Stomach smooth muscle (tissue), 2 donors: ENCODE data around the gene TAGLN3.

Experiments
- H3K27ac ChIP-seq: one replicate; pipeline ENCODE4 v1.7.0; 2013; ENCODE audit warnings: mild to moderate bottlenecking, low read length, inconsistent platforms
- H3K27me3 ChIP-seq, 2 donors: one replicate each; pipeline ENCODE4 v1.7.0; 2013; ENCODE audit warnings: low read length in 2 of 2; ENCODE audit not compliant: insufficient read depth in 2 of 2, control insufficient read depth in 1 of 2
- H3K36me3 ChIP-seq, 2 donors: one replicate each; pipeline ENCODE4 v1.7.0; 2013; ENCODE audit warnings: low read length in 2 of 2; ENCODE audit not compliant: control insufficient read depth in 2 of 2, insufficient read depth in 2 of 2
- H3K4me1 ChIP-seq: one replicate; pipeline ENCODE4 v1.7.0; 2013; ENCODE audit warnings: low read length; ENCODE audit not compliant: control insufficient read depth, insufficient read depth
- H3K4me3 ChIP-seq, 2 donors: one replicate each; pipeline ENCODE4 v1.7.0; 2013; ENCODE audit warnings: low read length in 2 of 2
- H3K9ac ChIP-seq, 2 donors: one replicate each; pipeline ENCODE4 v1.7.0; 2013; ENCODE audit warnings: low read length in 2 of 2, mild to moderate bottlenecking in 1 of 2
- H3K9me3 ChIP-seq, 2 donors: one replicate each; pipeline ENCODE4 v1.7.0; 2013; ENCODE audit warnings: low read length in 2 of 2; ENCODE audit not compliant: control insufficient read depth in 2 of 2
- donor health status: healthy.
- donor health status: Pancreatic carcinoma.

TAGLN3 gene

GRCh38 chr3:111998636-111999483 is at the start of gene TAGLN3:
Gene TAGLN3 (plus strand): TSS chr3:111998922. CDS start chr3:111999423, 501 bp downstream.
- Histone ChIP-seq H3K27me3 (peaks cover 14 to 16% of the 10 kb centered on the region in 2 donors), H3K4me3 (peak within 1 kb of the TSS; percentile 76 to 78), H3K9ac (peak within 1 kb of the TSS in 1 of 2 donors; percentile 25), H3K9me3 (no peaks in the 10 kb centered on the region), H3K4me1 (peaks cover 10% of the 10 kb centered on the region), H3K27ac (no peak within 1 kb of the TSS), H3K36me3 (no peaks in the 10 kb centered on the region)

DNA sequence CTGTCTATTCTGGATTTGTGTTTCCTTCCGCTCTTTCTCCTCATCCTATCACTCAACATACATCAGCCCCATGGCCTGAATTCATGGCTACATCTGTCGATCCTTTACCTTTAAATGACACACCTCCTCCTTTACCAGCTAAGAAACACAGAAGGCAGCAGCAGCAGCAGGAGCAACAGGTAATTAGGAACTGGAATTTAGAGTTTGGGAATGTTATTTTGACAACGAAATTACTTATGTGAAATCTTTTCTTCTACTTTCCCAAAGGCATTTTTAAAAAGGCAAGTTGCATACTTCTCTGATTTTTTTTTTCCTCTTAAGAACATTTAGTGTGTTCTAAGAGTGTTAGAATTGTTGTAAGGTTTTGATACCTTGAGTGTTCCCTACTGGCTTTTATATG is 49.0 kb upstream of the TAGLN3 start:
- Histone ChIP-seq H3K4me3 (no peak overlapping the region), H3K27ac (no peak overlapping the region), H3K27me3 (no peaks in the 10 kb centered on the region), H3K9ac (no peak overlapping the region), H3K36me3 (peaks cover 25 to 41% of the 10 kb centered on the region in 2 donors), H3K4me1 (no peaks in the 10 kb centered on the region), H3K9me3 (no peaks in the 10 kb centered on the region)

- H3K27ac ChIP-seq: no peak overlapping the region
- H3K9me3 ChIP-seq: no peaks in the 10 kb centered on the region
- no peaks in the 10 kb centered on the region for H3K4me1 ChIP-seq
- no peak overlapping the region for H3K4me3 ChIP-seq
- no peak overlapping the region for H3K9ac ChIP-seq
- H3K36me3 ChIP-seq: peaks cover 25 to 36% of the 10 kb centered on the region in 2 donors
- H3K27me3 ChIP-seq: no peaks in the 10 kb centered on the region
These were observed 47.7 kb upstream of the TAGLN3 start for GRCh38 chr3:111951032-111951431.

DNA sequence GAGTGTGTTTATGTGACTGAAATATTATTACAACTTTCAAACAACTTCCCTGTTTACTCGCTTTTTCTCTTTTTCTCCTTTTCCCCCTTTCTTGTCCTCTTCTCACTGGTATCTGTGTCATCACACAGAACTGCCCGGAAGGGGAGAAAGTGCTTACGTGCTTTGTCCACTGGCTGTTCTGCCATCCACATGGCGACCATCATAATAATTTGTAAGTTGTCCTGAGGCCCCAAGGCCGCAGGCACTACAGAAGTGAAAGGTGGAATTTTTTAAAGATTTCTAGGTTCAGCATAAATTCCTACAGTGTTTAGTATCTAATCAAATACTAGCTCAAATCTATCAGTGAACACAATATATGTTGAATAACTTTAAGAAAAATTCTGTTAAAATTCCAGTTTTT is 46.6 kb upstream of the TAGLN3 start:
- no peak overlapping the region for H3K4me3 ChIP-seq
- no peaks in the 10 kb centered on the region for H3K4me1 ChIP-seq
- H3K9ac ChIP-seq: no peak overlapping the region
- H3K27ac ChIP-seq: no peak overlapping the region
- no peaks in the 10 kb centered on the region for H3K27me3 ChIP-seq
- no peaks in the 10 kb centered on the region for H3K9me3 ChIP-seq
- peaks cover 27 to 36% of the 10 kb centered on the region in 2 donors for H3K36me3 ChIP-seq

DNA sequence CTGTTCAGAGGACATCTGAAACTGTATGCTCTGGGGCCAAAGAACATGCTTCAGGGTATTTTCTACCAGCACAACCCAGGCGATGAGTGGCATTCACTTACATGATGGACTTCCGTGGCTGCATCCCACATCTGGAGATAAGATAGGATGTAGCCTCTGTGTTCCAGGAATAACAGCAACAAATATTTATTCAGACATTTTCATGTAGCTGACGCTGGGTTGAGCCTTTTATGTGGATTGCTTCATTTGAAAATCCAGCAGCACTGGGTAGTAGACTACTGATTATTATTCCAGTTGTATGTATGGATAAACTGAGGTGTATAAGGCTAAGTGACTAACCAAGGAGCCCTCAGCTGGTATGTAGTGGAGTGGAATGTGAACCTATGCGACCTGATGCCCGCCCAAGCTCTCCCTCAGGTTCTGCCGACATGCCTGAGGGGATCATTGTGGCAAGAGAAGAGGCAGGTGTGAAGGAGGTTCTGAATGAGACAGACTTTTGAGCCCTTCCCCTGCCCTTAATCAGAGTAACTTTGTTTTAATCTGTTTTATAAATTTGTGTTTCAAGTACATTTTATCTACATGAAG is 45.8 kb upstream of the TAGLN3 start:
- H3K27me3 ChIP-seq: no peaks in the 10 kb centered on the region
- H3K9me3 ChIP-seq: no peaks in the 10 kb centered on the region
- no peak overlapping the region for H3K27ac ChIP-seq
- H3K4me1 ChIP-seq: no peaks in the 10 kb centered on the region
- no peak overlapping the region for H3K4me3 ChIP-seq
- no peak overlapping the region for H3K9ac ChIP-seq
- peaks cover 27 to 35% of the 10 kb centered on the region in 2 donors for H3K36me3 ChIP-seq

- H3K4me1 ChIP-seq: no peaks in the 10 kb centered on the region
- no peak overlapping the region for H3K4me3 ChIP-seq
- H3K27ac ChIP-seq: no peak overlapping the region
These were observed 44.3 kb upstream of the TAGLN3 start for GRCh38 chr3:111954228-111954990.

DNA sequence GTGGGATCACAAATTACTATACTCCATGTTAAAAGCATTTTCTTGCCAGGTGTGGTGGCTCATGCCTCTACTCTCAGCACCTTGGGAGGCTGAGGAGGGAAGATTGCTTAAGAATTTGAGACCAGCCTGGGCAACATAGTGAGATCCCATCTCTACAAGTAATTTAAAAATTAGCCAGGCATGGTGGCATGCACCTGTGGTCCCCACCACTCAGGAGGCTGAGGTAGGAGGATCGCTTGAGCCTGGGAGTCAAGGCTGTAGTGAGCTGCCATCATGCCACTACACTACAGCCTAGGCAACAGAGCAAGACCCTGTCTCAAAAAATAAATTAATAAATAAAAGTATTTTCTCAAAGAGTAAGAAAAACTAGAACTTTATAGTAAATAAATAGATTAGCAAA is 42.8 kb upstream of the TAGLN3 start:
- H3K9ac ChIP-seq: no peak overlapping the region
- no peaks in the 10 kb centered on the region for H3K4me1 ChIP-seq
- H3K36me3 ChIP-seq: peaks cover 19 to 28% of the 10 kb centered on the region in 2 donors
- no peaks in the 10 kb centered on the region for H3K27me3 ChIP-seq
- H3K9me3 ChIP-seq: no peaks in the 10 kb centered on the region
- H3K4me3 ChIP-seq: no peak overlapping the region
- no peak overlapping the region for H3K27ac ChIP-seq

More at GRCh38 chr3:111954228-111954990, 44.3 kb upstream of the TAGLN3 start:
- Histone ChIP-seq H3K36me3 (peaks cover 22 to 33% of the 10 kb centered on the region in 2 donors), H3K27me3 (no peaks in the 10 kb centered on the region), H3K9ac (no peak overlapping the region), H3K9me3 (no peaks in the 10 kb centered on the region)

DNA sequence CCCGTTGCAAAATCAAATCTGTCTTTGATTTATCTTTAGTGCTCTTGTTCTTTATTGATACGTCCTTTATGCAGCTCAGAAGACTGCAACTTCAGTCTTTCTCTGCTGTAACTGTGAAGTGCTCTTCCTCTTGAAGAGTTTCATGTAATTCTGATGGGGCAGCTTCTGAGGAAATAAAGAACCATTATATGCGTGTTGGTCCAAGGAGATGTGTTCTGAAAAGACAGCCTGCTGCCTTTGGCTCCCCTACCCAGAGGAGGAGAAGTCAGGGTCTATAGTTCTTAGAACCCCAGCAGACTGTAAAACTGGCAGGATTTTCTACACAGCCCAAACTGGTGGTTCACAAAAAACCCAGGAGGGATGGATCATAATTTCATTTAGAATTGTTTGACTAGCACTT is 42.3 kb upstream of the TAGLN3 start:
- Histone ChIP-seq H3K9ac (no peak overlapping the region), H3K36me3 (peaks cover 19 to 28% of the 10 kb centered on the region in 2 donors), H3K4me3 (no peak overlapping the region), H3K27me3 (no peaks in the 10 kb centered on the region), H3K27ac (no peak overlapping the region), H3K4me1 (no peaks in the 10 kb centered on the region), H3K9me3 (no peaks in the 10 kb centered on the region)

DNA sequence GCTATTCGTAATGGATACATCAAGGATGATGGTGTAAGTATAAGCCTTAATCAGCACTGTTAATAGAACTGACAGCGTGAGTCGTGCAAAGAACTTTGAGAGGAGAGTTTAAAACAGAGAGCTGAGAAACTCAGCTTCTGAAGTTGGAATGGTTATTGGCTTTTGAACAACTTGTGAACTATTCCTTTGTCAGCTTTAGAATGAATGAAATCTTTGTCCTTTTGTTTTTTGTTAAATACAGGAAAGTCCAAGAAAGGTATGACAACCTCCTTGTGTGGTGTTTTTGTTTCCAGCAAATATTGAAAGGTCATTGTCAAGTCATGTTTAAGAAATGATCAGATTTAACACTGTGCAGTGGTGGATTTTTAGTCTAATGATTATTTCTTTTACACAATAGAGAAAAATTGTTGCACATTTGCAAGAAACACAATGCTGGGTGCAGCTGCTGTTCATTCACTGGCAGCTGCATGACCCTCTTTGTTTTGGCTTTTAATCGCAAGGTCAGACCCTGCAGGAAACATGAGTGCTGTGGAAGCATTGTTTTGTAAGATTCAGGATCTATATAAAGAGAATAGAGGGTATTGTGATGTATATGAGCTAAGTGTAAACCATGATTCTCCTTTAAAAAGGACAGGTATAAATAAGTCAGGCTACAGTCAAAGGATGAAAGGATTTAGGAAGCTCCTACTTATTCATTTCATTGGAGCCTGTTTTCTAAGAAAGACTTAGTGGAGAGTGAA is 41.6 kb upstream of the TAGLN3 start:
- H3K9me3 ChIP-seq: no peaks in the 10 kb centered on the region
- H3K4me3 ChIP-seq: no peak overlapping the region
- no peak overlapping the region for H3K9ac ChIP-seq
- H3K27ac ChIP-seq: no peak overlapping the region
- peaks cover 17 to 27% of the 10 kb centered on the region in 2 donors for H3K36me3 ChIP-seq
- H3K4me1 ChIP-seq: no peaks in the 10 kb centered on the region
- no peaks in the 10 kb centered on the region for H3K27me3 ChIP-seq

DNA sequence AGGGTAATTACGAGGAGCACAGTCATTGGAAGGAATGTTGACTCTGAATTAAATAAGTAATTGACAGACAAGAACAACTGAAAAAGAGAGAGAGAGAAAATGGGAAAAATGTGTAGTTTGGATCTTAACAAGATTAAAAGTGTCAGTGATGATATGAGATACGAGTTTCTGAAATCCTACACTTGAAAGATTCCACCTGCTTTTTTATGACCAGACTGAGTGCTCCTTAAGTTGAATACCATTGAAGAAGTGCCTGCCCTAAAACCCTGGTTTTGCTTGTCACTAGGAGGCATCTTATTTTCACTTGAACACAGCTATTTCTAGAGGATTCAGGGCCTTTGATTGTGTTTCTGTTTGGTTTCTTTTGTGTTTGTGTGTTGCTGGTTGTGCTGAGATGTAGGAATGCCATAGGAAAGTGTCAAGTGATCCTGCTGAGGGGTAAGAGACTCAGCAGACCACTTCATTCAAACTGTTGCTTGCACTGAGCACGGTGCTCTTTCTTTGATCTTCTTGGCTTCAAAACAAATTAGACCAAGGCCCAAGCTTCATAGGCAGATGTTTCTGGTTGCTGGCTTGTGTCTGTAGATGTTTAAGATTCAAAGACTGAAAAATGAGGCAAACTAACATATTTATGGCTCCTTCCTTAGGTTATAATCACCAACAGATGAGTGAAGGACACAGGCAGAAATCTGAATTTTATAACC is 37.1 kb upstream of the TAGLN3 start:
- Histone ChIP-seq H3K9me3 (no peaks in the 10 kb centered on the region), H3K4me3 (no peak overlapping the region), H3K4me1 (no peaks in the 10 kb centered on the region), H3K27me3 (no peaks in the 10 kb centered on the region), H3K9ac (no peak overlapping the region), H3K27ac (no peak overlapping the region), H3K36me3 (peaks cover 0 to 21% of the 10 kb centered on the region in 2 donors)
